Upper lobe of left lung (tissue), 6 donors: ENCODE results near the gene WDR31. TPM values are rescaled to one million over a fixed set of nuclear protein-coding genes. Genes with fewer than 3 reads are reported as not detected.

Experiments
- ATAC-seq, 2 donors: fragments of 200-7000 bp; cut with Tn5 transposase; one replicate each; pipeline ENCODE4 v1.9.1; 2022; ENCODE audit warnings: mild to moderate bottlenecking in 2 of 2, moderate library complexity in 2 of 2; ENCODE audit not compliant: low FRiP score in 2 of 2
- DNase-seq, 2 donors: peaks; one replicate each; pipeline ENCODE4 v3.0.0-alpha.2; 2019 to 2020
- H3K27ac ChIP-seq, 4 donors: fragments of 200-600 bp; sonication (generic); one replicate each; pipeline ENCODE4 v1.5.1; 2016 to 2019
- H3K27me3 ChIP-seq, 4 donors: fragments of 200-600 bp; sonication (generic); one replicate each; pipeline ENCODE4 v1.5.1; 2017 to 2019
- H3K36me3 ChIP-seq, 4 donors: fragments of 200-600 bp; sonication (generic); one replicate each; pipeline ENCODE4 v1.5.1; 2016 to 2019
- H3K4me1 ChIP-seq, 4 donors: fragments of 200-600 bp; sonication (generic); one replicate each; pipeline ENCODE4 v1.5.1; 2018 to 2019
- H3K4me3 ChIP-seq, 4 donors: fragments of 200-600 bp; sonication (generic); one replicate each; pipeline ENCODE4 v1.5.1; 2017 to 2019; ENCODE audit warnings: mild to moderate bottlenecking in 2 of 4, moderate library complexity in 1 of 4
- H3K9me3 ChIP-seq, 4 donors: fragments of 200-600 bp; sonication (generic); one replicate each; pipeline ENCODE4 v1.5.1; 2018 to 2019
- EP300 ChIP-seq, 4 donors: sonication (generic); formaldehyde crosslinking; IDR thresholded peaks; one replicate each; pipeline ENCODE4 v1.5.1; 2017; ENCODE audit warnings: antibody characterized with exemption in 4 of 4, control low read depth in 2 of 4
- POLR2A ChIP-seq, 4 donors: fragments of 450-650 bp; IDR thresholded peaks; one replicate each; pipeline ENCODE4 v1.5.1; 2016 to 2017; ENCODE audit warnings: antibody characterized with exemption in 4 of 4, mild to moderate bottlenecking in 2 of 4
- POLR2AphosphoS5 ChIP-seq, 2 donors: sonication (generic); formaldehyde crosslinking; IDR thresholded peaks; one replicate each; pipeline ENCODE4 v1.5.1; 2017; ENCODE audit warnings: antibody characterized with exemption in 2 of 2
- WGBS, 2 donors: methylation state at CpG; one replicate each; pipeline ENCODE4 v1.1.5; 2017 to 2018; 5-methylcytosine and 5-hydroxymethylcytosine counted together
- total RNA-seq, 6 donors: library from RNA; depleted of rRNA in 4 of 6; stranded (reverse); fragments of >200 nt in 4 of 6; gene quantifications; one replicate each; pipeline versions ENCODE4 v1.1.0 to v1.2.1, GENCODE V29; 2016 to 2021
- TF ChIP-seq, protein P1 (sequence below), 6 experiments: fragments of 450-650 bp in 4 of 6; fragments of 200-600 bp in 2 of 6; sonication (generic) in 2 of 6; IDR thresholded peaks; one replicate each; pipeline ENCODE4 v1.5.1; 2016 to 2019; ENCODE audit warnings: antibody characterized with exemption in 6 of 6
- donor health status: DM: no; HTN: no; CAD: no; lungs with moderate emphysema.
- donor health status: DM: no; HTN: yes; CAD: no; lungs with severe emphysema.

WDR31 gene
- total RNA-seq, 6 donors from 2014 or later = 2.0 to 5.2 (median 3.1) TPM

DNA sequence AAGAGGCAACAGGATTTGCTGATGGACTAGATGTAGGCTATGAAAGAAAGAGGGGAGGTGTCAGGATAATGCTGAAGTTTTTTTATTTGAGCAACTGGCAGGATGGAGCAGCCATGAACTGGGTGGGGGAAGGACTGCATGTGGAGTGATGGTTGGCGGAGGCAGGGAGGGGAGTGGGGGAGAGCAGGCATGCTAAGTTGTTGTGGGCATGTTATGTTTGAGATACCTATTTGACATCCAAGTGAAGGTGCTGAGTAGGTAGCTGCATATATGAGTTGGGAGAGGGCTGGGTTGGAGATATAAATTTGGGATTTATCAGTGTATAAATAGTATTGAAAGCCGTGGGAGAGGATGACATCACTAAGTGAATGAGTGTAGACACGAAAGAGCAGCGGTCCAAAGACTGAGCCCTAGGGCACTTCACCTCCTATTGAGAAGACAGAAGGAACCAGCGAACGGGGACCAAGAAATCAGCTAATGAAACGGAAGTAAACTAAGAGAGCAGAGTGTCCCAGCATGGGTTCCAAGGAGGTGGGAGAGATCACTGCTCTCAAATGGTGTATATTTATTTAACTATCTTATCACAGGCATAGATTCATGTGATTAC is 16.7 kb upstream of the WDR31 start:
- DNase-seq = no peak
- Histone ChIP-seq H3K27me3 (no peaks in the 10 kb centered on the region), H3K36me3 (no peaks in the 10 kb centered on the region), H3K4me1 (no peaks in the 10 kb centered on the region), H3K4me3 (no peak overlapping the region), H3K27ac (no peak overlapping the region), H3K9me3 (no peaks in the 10 kb centered on the region)
- no peak for ATAC-seq
- 68 to 75% methylated on average over 7 of the region's 7 CpGs for WGBS, 2 donors
- TF ChIP-seq POLR2A (IDR thresholded peaks at IDR 0.05) = no peak
- no peak for TF ChIP-seq POLR2AphosphoS5 (IDR thresholded peaks at IDR 0.05)
- TF ChIP-seq EP300 (IDR thresholded peaks at IDR 0.05) = no peak
- TF ChIP-seq, protein P1, sequence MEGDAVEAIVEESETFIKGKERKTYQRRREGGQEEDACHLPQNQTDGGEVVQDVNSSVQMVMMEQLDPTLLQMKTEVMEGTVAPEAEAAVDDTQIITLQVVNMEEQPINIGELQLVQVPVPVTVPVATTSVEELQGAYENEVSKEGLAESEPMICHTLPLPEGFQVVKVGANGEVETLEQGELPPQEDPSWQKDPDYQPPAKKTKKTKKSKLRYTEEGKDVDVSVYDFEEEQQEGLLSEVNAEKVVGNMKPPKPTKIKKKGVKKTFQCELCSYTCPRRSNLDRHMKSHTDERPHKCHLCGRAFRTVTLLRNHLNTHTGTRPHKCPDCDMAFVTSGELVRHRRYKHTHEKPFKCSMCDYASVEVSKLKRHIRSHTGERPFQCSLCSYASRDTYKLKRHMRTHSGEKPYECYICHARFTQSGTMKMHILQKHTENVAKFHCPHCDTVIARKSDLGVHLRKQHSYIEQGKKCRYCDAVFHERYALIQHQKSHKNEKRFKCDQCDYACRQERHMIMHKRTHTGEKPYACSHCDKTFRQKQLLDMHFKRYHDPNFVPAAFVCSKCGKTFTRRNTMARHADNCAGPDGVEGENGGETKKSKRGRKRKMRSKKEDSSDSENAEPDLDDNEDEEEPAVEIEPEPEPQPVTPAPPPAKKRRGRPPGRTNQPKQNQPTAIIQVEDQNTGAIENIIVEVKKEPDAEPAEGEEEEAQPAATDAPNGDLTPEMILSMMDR (IDR thresholded peaks at IDR 0.05) = no peak

DNA sequence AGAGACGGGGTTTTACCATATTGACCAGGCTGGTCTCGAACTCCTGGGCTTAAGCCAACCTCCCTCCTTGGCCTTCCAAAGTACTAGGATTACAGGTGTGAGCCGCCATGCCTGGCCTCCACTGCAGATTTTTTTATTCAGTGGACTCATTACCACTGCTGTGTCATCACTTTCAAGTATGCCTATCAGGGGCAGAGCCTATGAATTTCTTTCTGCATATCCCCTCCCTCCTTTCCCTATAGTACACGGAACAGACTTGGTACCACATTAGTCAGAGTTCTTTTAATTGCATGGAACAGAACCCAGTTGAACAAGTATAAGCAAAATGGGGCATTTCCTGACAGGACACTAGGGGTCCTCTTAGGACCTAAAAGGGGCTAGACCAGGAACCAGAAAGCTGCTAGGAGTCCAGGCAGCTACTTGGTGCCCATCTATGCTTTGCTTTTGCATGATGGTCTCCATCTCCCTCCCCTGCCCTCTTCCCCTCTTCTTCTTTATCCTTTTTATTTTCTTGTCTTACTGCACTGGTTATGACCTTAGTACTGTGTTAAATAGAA is 15.0 kb upstream of the WDR31 start:
- Histone ChIP-seq H3K27ac (no peak overlapping the region), H3K27me3 (no peaks in the 10 kb centered on the region), H3K4me3 (no peak overlapping the region), H3K9me3 (no peaks in the 10 kb centered on the region), H3K4me1 (peaks cover 8 to 11% (median 10%) of the 10 kb centered on the region in 4 donors), H3K36me3 (no peaks in the 10 kb centered on the region)
- DNase-seq (no peak), ATAC-seq (no peak)
- WGBS, 2 donors = 80 to 91% methylated on average over 4 of the region's 4 CpGs
- no peak for TF ChIP-seq POLR2A (IDR thresholded peaks at IDR 0.05)
- no peak for TF ChIP-seq POLR2AphosphoS5 (IDR thresholded peaks at IDR 0.05)
- no peak for TF ChIP-seq EP300 (IDR thresholded peaks at IDR 0.05)
- TF ChIP-seq, protein P1 (IDR thresholded peaks at IDR 0.05) = no peak

DNA sequence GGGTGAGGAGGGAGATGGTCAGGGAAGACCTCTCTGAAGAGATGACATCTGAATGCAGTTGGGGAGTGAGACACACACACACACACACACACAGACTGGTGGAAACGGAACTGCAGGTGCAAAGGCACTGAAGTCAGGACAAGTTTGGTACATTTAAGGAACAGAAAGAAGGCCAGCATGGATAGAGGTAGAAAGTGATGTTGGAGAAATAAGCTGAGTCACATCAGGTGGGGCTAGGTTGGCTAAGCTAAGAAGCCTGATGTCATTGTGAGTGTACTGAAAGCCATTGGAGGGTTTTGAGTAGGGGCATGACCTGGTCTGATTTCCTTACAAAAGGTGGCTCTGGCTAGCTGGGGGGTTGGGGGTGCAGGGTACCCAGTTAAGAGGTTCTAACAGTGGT is 12.3 kb upstream of the WDR31 start:
- no peak for ATAC-seq
- no peak overlapping the region for H3K27ac ChIP-seq

DNA sequence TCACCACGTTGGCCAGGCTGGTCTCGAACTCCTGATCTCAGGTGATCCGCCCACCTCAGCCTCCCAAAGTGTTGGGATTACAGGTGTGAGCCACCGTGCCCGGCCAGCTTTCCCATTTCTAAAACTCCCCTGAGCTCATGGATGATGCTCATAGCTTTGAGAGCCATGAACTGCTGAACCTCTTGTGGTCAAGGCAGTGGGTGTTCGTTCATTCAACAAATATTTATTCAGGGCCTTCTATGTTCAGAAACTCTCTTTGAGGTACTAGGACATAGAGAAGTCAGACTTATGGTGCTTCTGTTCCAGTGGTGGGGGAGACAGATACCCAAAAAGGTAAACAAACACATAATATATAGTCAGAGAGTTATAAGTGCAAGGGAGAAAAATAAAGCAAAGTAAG is 11.9 kb upstream of the WDR31 start:
- H3K4me3 ChIP-seq = no peak overlapping the region
- no peak for ATAC-seq
- no peaks in the 10 kb centered on the region for H3K36me3 ChIP-seq
- TF ChIP-seq POLR2AphosphoS5 (IDR thresholded peaks at IDR 0.05) (no peak), POLR2A (IDR thresholded peaks at IDR 0.05) (no peak), EP300 (IDR thresholded peaks at IDR 0.05) (no peak)
- TF ChIP-seq, protein P1 (IDR thresholded peaks at IDR 0.05) = no peak
- H3K27ac ChIP-seq = no peak overlapping the region
- no peaks in the 10 kb centered on the region for H3K27me3 ChIP-seq
- WGBS, 2 donors = 70 to 84% methylated on average over 6 of the region's 6 CpGs
- H3K9me3 ChIP-seq = no peaks in the 10 kb centered on the region
- peaks cover 12 to 19% (median 16%) of the 10 kb centered on the region in 4 donors for H3K4me1 ChIP-seq
- DNase-seq = no peak

More for the DNA sequence above, 12.3 kb upstream of the WDR31 start:
- Histone ChIP-seq H3K4me3 (no peak overlapping the region), H3K36me3 (no peaks in the 10 kb centered on the region), H3K27me3 (no peaks in the 10 kb centered on the region), H3K9me3 (no peaks in the 10 kb centered on the region), H3K4me1 (peaks cover 12 to 19% (median 16%) of the 10 kb centered on the region in 4 donors)
- TF ChIP-seq, protein P1 (IDR thresholded peaks at IDR 0.05) = no peak
- TF ChIP-seq EP300 (IDR thresholded peaks at IDR 0.05) (no peak), POLR2AphosphoS5 (IDR thresholded peaks at IDR 0.05) (no peak), POLR2A (IDR thresholded peaks at IDR 0.05) (no peak)
- WGBS, 2 donors = 75 to 83% methylated on average over 1 of the region's 1 CpG
- no peak for DNase-seq

DNA sequence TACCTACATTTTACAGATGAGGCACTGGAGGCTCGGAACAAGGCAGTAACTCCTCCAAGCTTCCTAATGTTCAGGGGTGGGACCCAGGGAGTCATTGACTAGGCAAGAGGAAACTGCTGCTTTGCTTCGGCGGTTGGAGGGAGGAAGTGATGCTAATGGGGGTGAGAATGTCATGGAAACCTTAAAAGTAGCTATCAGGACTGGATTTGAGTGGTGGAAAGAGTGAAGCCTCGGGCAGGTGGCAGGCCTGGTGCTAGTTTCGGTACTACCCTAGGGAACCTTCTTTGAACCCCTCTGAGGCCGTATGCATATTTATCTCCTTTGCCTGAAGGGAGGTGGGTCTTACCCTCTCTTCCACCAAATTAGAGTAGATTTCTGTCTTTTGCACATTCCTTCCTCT is 10.9 kb upstream of the WDR31 start:
- ATAC-seq = peak in 1 of 2 donors; percentile 17
- H3K4me3 ChIP-seq = no peak overlapping the region
- DNase-seq = no peak
- 40 to 43% methylated on average over 6 of the region's 6 CpGs for WGBS, 2 donors
- TF ChIP-seq, protein P1 (IDR thresholded peaks at IDR 0.05) = no peak
- TF ChIP-seq POLR2A (IDR thresholded peaks at IDR 0.05) (no peak), EP300 (IDR thresholded peaks at IDR 0.05) (no peak), POLR2AphosphoS5 (IDR thresholded peaks at IDR 0.05) (no peak)
- H3K9me3 ChIP-seq = no peaks in the 10 kb centered on the region
- no peaks in the 10 kb centered on the region for H3K27me3 ChIP-seq
- no peak overlapping the region for H3K27ac ChIP-seq
- no peaks in the 10 kb centered on the region for H3K36me3 ChIP-seq
- H3K4me1 ChIP-seq = peaks cover 12 to 19% (median 16%) of the 10 kb centered on the region in 4 donors
